ENCODE measurements around the gene CASKIN1.
A peak's percentile ranks its signal among the peaks of the same experiment; 100 is the strongest.

CASKIN1 gene

GRCh38 chr16:2190659-2191445 lies 5.6 kb downstream of the CASKIN1 start:
- peak; percentile 36 for DNase-seq

GRCh38 chr16:2190002-2190658 lies 6.3 kb downstream of the CASKIN1 start:
- DNase-seq: no peak

GRCh38 chr16:2189252-2189893 lies 7.0 kb downstream of the CASKIN1 start:
- no peak for DNase-seq

GRCh38 chr16:2188395-2188794 lies 8.0 kb downstream of the CASKIN1 start:
- DNase-seq: no peak

DNA sequence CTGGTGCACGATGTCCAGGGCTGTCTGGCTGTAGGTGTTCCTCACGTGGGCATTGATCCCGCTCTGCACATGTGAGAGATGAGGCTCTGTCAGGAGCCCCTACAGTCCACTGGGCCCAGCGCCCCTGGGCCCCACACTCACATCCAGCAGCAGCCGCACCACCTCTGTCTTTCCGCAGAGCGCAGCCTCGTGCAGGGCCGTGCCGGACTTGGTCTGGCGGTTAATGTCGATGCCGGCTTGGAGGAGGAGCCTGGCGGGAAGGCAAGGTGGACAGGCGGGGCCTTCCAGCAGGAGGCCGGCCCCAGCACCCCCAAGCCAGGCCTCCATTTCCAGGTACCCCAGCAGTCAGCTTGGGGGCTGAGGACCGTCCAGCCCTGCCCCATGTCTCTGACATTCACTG lies 9.2 kb downstream of the CASKIN1 start:
- no peak for DNase-seq

GRCh38 chr16:2186505-2186904 lies 9.9 kb downstream of the CASKIN1 start:
- DNase-seq: no peak

DNA sequence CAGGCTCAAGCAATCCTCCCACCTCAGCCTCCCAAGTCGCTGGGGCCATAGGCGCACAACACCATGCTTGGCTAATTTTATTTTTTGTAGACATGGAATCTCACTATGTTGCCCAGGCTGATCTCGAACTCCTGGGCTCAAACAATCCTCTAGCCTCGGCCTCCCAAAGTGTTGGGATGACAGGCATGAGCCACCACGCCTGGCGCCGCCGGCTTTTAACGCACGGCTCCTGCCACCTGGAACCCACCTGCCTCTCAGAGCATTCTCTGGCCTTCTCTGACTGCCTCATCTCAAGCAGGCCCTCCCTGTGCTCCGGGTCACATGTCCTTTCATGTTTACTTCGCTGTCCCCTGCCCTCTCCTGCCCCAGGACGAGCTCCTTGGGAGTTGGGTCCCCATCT lies 10.3 kb downstream of the CASKIN1 start:
- no peak for DNase-seq

GRCh38 chr16:2184962-2185361 lies 11.4 kb downstream of the CASKIN1 start:
- no peak for DNase-seq

DNA sequence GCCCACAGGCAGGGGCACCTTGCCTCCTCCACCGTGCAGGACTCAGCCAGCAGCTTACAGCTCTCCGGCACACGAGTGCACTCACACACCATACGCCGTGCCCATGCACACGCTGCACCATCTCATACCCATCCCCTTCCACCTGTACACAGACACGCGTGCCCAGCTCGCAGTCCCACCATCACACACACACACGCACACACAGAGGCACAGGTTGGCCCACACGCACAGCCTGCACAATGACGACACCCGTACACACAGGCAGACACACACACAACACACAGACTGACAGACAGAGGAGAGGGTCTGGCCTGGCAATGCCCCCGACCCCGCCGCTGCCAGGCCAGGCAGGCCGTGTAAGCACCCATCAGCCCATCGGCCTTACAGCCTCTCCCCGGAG lies 12.1 kb downstream of the CASKIN1 start:
- no peak for DNase-seq

DNA sequence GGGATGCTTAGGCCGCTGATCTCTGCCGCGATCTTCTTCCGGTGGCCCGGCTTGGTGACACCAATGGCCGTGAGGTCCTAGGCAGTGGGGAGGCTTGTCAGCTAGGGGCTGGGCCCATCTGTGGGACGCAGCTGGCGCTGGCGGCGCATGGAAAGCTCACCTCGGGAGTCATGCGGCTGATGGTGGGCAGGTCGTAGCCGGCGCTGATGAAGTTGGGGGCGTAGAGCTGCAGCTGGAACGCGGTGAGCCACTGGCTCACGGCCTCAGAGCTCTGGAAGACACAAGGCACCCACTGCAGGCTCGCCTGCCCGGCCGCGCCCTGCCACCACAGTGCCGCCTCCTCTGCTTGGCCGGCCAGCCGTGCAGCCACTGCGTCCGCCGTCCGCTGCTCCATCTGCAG lies 12.7 kb downstream of the CASKIN1 start:
- no peak for DNase-seq

DNA sequence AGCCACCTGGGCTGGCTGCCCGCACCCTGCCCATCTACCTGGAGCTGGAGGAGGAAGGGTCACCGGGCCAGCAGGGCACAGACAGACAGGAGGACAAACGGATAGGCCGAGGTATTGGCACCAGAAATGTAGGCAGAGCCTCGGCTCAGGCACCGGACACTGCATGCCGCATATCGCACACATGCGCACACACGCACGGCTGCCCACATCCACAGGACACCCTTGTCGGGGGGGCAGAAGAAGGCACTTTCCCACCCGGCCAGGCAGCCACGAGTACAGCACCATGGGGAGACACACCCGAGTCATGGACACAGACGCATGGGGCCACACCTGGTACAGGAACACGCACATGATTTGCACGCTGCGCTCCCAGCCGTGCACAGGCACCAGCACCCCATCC lies 14.5 kb downstream of the CASKIN1 start:
- no peak for DNase-seq

GRCh38 chr16:2180962-2181923 lies 15.2 kb downstream of the CASKIN1 start:
- peak; percentile 47 for DNase-seq

DNA sequence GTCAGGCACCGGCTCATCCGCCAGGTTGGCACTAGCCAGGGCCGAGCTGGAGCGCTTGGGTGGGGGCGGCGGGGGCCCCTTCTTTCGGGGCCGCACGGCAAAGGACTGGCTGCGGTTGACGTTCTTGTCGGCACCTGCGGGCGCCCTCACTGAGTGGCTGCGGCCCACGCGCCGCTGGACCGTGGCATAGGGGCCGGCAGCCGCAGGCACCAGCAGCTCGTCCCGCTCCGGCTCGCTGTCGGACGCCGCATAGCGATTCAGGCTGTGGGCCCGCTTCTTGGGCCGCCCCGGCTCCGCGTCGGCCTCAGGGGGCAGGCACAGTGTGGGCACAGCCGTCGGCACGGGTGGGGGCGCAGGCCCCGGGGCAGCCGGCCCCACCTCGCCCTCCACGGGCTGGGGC lies 15.9 kb downstream of the CASKIN1 start:
- no peak for DNase-seq

- no peak for DNase-seq
These were observed 16.8 kb downstream of the CASKIN1 start for GRCh38 chr16:2179576-2179975.

- no peak for DNase-seq
These were observed 17.3 kb downstream of the CASKIN1 start for GRCh38 chr16:2179107-2179501.

DNA sequence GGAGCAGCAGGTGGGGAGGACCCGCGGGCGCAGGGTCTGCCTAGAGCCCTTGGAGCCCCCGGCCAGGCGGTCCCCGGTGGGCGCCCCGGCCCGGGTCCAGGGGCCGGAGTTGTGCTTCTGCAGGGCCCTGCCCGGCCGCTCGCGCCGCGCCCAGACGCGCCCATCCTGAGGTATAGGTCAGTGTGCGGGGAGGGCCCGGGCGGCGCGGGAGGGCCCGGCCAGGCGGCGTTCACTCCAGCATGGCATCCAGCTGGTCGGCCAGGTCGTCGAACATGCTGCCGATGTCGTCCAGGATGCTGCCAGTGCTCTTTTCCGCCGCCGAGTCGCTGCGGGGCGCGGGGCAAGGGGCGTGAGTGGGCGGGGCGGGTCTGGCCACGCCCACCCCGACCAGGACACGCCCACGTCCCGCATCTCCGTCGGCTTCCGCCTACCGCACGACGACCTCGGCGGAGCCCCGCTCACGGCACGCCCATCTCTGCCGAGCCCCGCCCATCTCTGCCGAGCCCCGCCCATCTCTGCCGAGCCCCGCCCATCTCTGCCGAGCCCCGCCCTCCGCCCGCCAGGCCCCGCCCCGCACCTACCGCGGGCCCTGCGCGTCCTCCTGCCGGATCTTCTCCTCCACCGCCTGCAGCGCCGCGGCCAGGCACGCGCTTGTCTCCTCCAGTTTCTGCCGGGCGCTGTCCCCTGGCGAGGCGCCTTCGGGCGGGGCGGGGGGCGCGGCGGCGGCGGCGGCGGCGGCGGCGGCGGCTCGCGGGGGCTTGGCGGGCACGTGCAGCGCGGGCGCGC lies 17.9 kb downstream of the CASKIN1 start:
- DNase-seq: no peak

- DNase-seq: no peak
These were observed 18.8 kb downstream of the CASKIN1 start for GRCh38 chr16:2177561-2177960.

DNA sequence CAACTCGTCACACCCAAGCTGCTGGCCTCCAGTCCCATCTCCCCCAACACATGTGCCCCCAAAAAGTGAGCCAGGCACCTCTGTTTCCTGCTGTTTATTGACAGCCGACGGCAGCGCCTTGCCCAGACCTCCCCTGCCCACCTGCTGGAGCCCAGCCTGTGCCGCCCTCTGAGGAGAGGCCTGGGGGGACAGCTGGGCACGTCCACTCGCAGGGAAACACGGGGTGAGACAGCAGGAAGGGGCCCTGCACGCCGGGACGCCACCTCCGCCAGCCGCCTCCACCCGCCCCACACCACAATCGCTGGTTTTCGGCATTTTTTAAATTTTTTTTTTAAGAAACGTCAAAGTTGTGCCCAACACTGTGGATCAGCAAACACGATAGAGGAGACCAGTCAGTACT lies 19.3 kb downstream of the CASKIN1 start:
- DNase-seq: no peak

- DNase-seq: no peak
These were observed 20.4 kb downstream of the CASKIN1 start for GRCh38 chr16:2176047-2176446.

GRCh38 chr16:2175454-2175853 lies 21.0 kb downstream of the CASKIN1 start:
- no peak for DNase-seq

DNA sequence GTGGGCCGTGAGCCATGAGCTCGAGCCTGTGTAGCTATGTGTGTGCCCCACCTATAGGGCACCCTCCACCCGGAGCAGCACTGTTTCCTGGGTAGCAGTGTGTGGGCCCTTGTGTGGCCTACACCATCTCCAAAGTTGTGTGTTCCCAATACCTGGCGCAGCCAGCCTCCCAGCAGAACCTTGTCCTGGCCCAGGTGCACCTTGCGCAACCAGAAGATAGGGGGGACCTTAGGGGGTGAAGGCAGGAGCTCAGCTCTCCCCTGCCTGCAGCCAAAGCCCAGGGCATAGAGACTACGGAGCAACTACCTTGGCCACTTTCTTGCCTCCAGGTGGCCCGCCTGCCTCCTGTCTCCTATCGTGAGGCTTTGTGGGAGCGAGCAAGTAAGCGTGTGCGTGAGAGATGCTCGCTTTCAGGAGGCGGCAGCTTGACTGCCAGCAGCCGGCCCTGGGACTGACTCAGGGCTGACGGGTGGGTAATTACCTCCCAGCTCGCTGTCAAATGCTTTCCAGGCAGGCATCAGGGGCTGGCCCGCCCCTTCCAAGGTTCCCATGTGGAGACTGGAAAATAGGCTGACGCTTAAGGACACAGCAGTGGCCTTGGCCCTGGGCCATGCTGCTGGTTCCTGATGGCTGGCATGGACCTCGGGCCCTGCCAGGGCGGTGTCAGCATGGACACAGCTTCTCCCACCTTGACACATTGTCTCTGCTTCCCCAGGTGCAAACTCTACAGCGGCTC lies 21.8 kb downstream of the CASKIN1 start:
- no peak for DNase-seq
